GM12864 (cell line): ENCODE results near the gene ECPAS.
"Not testable (repeated sequence)": the region's sequence is repeated elsewhere in the genome, so short reads cannot be mapped to it uniquely, and the experiment has no call there.

Experiments used
- DNase-seq: peaks from one replicate; pipeline ENCODE4 v3.0.0-alpha.2; 2011; ENCODE audit warnings: low read depth
- H3K4me3 ChIP-seq: 2 replicates; pipeline ENCODE4 v1.5.1; 2011; ENCODE audit warnings: mild to moderate bottlenecking, low read depth, low read length, control low read depth
- CTCF ChIP-seq: IDR thresholded peaks from 2 replicates; pipeline ENCODE4 v1.5.1; 2011; ENCODE audit warnings: low read depth, mild to moderate bottlenecking, moderate library complexity, low read length, control low read depth, inconsistent platforms; ENCODE audit errors: missing control alignments

ECPAS gene

GRCh38 chr9:111356481-111357244, 127.5 kb downstream of the ECPAS start:
- no peak overlapping the region for H3K4me3 ChIP-seq
- no peak for DNase-seq
- no peak for TF ChIP-seq CTCF

DNA sequence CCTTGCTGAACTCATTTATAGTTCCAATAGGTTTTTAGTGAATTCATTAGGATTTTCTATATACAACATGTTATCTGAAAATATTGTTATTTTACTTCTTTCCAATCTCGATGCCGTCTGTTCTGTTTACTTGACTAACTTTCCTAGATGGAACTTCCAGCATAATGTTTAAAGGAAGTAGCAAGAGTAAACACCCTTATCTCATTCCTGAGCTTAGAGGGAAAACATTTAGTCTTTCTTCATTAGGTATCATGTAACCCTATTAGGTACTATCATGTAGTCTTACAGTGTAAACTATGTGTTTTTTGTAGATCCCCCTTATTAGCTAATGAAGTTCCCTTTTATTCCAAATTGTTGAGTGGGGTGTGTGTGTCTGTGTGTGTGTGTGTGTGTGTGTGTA, 131.6 kb downstream of the ECPAS start:
- no peak for TF ChIP-seq CTCF
- DNase-seq = no peak
- no peak overlapping the region for H3K4me3 ChIP-seq

GRCh38 chr9:111350556-111350955, 133.6 kb downstream of the ECPAS start:
- H3K4me3 ChIP-seq = no peak overlapping the region
- no peak for DNase-seq
- no peak for TF ChIP-seq CTCF

DNA sequence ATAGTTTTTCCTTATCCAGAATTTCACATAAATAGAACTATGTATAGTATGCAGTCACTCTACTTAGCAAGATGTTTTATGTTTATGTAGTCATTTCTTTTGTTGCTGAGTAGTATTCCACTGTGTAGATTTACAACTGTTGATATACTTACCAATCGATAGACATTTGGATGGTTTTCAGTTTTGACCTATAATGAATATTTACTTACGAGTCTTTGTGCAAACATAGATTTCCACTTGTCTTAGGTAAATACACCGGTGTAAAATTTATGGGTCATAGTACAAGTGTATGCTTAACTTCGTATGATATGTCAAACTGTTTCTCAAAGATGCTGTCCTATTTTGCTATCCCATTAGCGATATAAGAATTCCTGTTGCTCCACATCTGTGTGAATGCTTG, 134.4 kb downstream of the ECPAS start:
- no peak for TF ChIP-seq CTCF
- no peak overlapping the region for H3K4me3 ChIP-seq
- no peak for DNase-seq

- H3K4me3 ChIP-seq = no peak overlapping the region
- DNase-seq = no peak
These were observed 135.3 kb downstream of the ECPAS start for GRCh38 chr9:111348821-111349271.

GRCh38 chr9:111334318-111334863, 149.8 kb downstream of the ECPAS start:
- not testable (repeated sequence) for DNase-seq, H3K4me3 ChIP-seq

More at GRCh38 chr9:111348821-111349271, 135.3 kb downstream of the ECPAS start:
- no peak for TF ChIP-seq CTCF

DNA sequence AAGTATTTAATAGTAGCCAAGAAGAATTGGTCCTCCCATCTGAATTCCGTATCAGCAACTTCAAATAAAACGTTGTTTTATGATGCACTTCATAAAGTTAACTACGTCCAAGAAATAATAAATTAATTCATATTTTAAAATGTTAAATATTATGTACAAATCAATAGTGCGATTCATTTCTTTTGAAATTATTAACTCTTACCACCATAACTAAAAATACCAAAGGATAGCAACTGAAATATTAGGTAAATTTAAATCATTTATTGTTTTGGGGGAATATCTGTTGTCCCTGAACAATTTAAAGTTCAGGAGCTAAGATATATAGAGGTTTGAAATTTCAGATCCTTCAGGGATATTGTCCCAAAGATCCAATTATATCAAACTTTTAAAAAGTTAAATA, 154.1 kb downstream of the ECPAS start, which contains the start of gene OR2K2:
OR2K2 (minus strand) TSS at position 101 of the 400 bp plus-strand sequence. CDS start 1,791 bp downstream, outside the sequence.
- DNase-seq = no peak
- TF ChIP-seq CTCF = no peak
- no peak within 1 kb of the TSS for H3K4me3 ChIP-seq
